Erythroblast (primary cell): ENCODE data around the gene TARM1.

Source experiments
- DNase-seq, 2 experiments: peaks; one replicate each; lab custom pipeline; 2025; lab: John Stamatoyannopoulos, UW
- GATA1 ChIP-seq: IDR thresholded peaks from 2 replicates; pipeline ENCODE4 v1.6.1; 2011; ENCODE audit warnings: low read depth, mild to moderate bottlenecking, control low read depth, low read length, moderate library complexity
- POLR2A ChIP-seq: IDR thresholded peaks from 2 replicates; pipeline ENCODE4 v1.6.1; 2011; ENCODE audit warnings: mild to moderate bottlenecking, low read length

Gene TARM1

DNA sequence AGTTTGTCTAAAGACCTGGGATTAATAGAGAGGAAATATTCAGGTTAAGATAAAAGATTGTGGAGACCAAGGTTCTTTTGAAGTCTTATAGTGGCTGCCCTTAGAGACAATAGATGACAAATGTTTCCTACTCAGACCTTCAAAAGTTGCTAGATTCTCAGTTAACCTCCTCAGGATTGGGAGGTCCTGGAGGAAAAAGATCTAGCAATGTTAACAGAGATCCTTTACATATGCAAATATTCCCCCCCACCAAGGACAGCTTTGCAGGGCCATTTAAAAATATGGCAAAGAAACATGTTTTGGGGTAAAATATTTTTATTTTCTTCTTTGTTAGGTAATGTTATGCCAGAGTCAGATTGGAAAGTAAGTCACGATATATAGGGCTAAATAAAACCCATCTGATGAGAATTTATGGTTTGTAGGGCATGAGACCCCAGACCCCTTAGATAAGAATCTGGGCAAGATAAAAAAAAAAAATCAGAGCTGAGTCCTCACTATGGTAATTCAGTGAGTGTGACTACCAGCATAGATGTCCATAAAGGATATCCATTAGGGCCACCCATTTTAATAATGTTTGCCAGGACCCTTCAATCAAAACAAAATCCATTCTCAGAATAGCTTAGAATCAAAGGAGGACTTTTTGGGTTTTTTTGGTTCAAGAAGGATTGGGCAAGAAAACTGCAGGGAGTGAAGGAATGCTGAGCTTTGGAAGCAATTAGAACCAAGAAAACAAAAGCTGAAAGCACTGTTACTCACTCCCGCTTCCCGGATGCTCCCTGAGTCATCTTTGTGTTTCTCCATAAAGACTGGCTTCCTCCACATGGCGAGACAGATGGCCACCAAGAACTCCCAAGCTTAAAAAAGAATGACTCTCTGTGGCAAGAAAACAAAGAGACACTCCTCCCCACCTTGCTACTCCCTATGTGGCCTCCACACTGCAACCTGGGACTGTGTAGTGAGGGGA lies 45.7 kb downstream of the TARM1 start:
- DNase-seq, result no peak
- no peak for TF ChIP-seq POLR2A
- TF ChIP-seq GATA1, result no peak

DNA sequence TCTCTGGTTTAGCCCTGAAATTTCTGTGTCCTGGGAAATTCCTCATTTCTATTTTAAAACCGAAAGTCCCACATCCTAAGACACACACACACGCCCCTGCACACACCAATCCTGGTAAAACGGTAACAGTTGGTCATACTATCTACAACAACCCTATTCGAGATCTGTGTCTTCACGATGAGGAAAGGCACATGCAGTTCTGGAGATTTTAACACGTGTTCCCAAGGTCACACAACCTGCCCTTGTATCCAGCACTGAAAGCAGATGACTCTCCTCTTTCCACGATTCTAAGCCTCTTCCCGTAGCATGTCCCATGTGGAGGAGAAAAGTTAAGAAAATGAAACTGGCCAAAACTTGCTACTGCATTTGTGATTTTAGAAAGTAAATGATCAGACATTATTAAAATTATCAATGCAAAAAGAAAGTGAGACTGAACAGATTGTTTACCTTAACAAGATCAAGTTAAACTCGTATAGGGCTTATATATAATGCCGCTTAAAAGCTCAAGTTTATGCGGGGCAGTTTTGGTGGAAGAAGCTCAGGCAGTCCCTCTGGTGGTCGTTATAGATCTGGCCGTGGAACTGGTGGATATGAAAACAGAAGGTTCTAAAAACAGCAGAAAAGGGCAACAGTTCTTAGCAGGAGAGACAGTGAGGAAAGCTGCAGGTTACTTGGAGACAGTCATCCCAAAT lies 50.1 kb downstream of the TARM1 start:
- no peak for DNase-seq
- TF ChIP-seq GATA1 (no peak), POLR2A (no peak)

DNA sequence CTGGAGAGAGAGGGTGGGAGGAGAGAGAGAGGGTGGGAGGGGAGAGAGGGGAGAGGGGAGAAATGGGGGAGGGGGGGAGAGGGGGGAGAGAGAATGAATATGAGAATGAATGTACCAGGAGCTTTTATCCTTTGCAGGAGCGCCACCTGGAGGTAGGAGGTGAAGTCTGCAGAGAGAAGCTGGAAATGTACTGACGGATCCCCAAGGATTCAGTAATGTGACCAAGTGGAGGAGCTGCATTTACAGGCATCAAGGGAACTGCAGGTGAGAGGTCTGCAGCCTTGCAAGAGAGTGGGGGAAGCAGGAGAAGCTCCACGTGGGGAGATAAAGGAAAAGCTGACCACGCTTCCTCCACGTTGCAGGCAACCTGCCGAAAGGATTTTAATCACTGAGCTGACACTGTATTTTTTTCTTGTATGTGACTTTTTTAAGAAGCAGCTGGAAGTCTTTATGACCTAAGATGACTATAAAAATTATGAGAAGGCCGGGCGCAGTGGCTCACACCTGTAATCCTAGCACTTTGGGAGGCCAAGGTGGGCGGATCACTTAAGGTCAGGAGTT lies 51.2 kb downstream of the TARM1 start:
- TF ChIP-seq GATA1, result no peak
- TF ChIP-seq POLR2A, result no peak
- DNase-seq, result peak; percentile 48 to 76

- no peak for DNase-seq
- TF ChIP-seq GATA1 (no peak), POLR2A (no peak)
These were observed 51.9 kb downstream of the TARM1 start for GRCh38 chr19:54029301-54029700.

DNA sequence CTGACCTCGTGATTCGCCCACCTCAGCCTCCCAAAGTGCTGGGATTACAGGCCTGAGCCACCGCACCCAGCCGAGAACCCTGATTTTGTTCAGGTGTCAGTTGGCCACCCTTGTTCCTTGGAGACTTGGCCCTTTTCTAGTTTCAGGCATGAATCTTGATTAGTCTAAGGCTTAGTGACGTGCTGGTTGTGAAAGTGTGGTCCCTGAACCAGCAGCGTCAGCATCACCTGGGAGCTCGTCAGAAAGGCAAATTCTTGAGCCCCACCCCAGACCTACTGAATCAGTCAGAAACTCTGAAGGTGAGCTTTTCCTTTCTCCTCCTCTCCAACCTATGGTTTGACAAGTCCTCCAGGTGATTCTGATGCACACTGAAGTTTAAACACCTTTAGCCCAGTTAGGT lies 54.5 kb downstream of the TARM1 start:
- DNase-seq, result no peak

GRCh38 chr19:54024660-54025059 lies 56.5 kb downstream of the TARM1 start:
- no peak for DNase-seq
- TF ChIP-seq GATA1, result no peak
- no peak for TF ChIP-seq POLR2A

More for the DNA sequence above, 54.5 kb downstream of the TARM1 start:
- TF ChIP-seq GATA1, result no peak
- TF ChIP-seq POLR2A, result no peak

DNA sequence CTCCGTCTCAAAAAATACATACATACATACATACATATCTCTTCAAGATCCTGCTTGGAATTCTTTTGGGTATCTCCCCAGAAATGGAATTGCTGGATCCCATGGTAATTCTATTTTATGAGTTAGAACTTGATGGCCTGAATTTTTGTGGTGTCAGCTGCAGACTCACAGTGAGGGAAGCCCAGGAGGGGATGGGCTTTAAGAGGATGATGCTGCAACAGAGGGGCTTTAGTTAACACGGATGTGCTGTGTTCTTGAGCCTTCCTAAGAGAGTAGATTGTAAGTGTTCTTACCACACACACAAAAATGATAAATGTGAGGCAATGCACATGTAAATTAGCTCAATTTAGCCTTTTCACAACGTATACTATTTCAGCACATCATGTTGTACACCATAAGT lies 58.0 kb downstream of the TARM1 start:
- DNase-seq, result no peak
- TF ChIP-seq GATA1 (no peak), POLR2A (no peak)

DNA sequence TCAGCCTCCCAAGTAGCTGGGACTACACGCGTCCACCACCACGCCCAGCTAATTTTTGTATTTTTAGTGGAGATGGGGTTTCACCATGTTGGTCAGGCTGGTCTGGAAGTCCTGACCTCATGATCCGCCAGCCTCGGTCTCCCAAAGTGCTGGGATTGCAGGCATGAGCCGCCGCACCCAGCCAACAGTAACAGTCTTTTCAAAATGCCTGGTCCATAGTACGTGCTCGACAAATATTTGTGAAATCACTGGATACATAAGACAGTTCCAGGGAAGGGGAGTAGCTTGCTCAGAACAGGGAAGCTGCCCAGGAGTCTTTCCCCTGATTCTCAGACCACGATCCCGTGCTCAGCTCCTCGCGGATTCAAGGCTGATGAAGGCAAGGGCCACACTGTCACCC lies 59.2 kb downstream of the TARM1 start:
- TF ChIP-seq GATA1 (no peak), POLR2A (no peak)
- no peak for DNase-seq

GRCh38 chr19:54021363-54021762 lies 59.8 kb downstream of the TARM1 start:
- no peak for DNase-seq
- TF ChIP-seq POLR2A (no peak), GATA1 (no peak)
